H9 (cell line): ENCODE results near the gene ADAT2. TPM values are rescaled to one million over a fixed set of nuclear protein-coding genes. Genes with fewer than 3 reads are reported as not detected.

Experiments
- DNase-seq: peaks from one replicate; pipeline ENCODE4 v3.0.0-alpha.2; 2017
- H2AFZ ChIP-seq: one replicate; pipeline ENCODE4 v1.6.1; 2013; ENCODE audit warnings: mild to moderate bottlenecking, low read length, control low read depth, moderate library complexity
- H2AK5ac ChIP-seq: 2 replicates; pipeline ENCODE4 v1.6.1; 2013; ENCODE audit warnings: low read length, control low read depth, mixed read lengths; ENCODE audit not compliant: insufficient read length
- H2BK120ac ChIP-seq: one replicate; pipeline ENCODE4 v1.6.1; 2013; ENCODE audit warnings: low read depth, mild to moderate bottlenecking, low read length, control low read depth, inconsistent platforms; ENCODE audit not compliant: poor library complexity, severe bottlenecking
- H2BK12ac ChIP-seq: 2 replicates; pipeline ENCODE4 v1.6.1; 2013; ENCODE audit warnings: low read length, control low read depth, mixed read lengths, low read depth; ENCODE audit not compliant: insufficient read length
- H2BK15ac ChIP-seq: 2 replicates; pipeline ENCODE4 v1.6.1; 2013; ENCODE audit warnings: low read depth, low read length, control low read depth
- H2BK20ac ChIP-seq: one replicate; pipeline ENCODE4 v1.6.1; 2013; ENCODE audit warnings: low read depth, mild to moderate bottlenecking, low read length, control low read depth, inconsistent platforms; ENCODE audit not compliant: poor library complexity, severe bottlenecking
- H2BK5ac ChIP-seq: 2 replicates; pipeline ENCODE4 v1.6.1; 2013; ENCODE audit warnings: low read length, control low read depth, mixed read lengths; ENCODE audit not compliant: insufficient read length
- H3K14ac ChIP-seq: 2 replicates; pipeline ENCODE4 v1.6.1; 2013; ENCODE audit warnings: low read length, control low read depth; ENCODE audit not compliant: insufficient read depth
- H3K18ac ChIP-seq: 2 replicates; pipeline ENCODE4 v1.6.1; 2013; ENCODE audit warnings: low read depth, mild to moderate bottlenecking, mixed read lengths, low read length, control low read depth; ENCODE audit not compliant: insufficient read length
- H3K23ac ChIP-seq: 2 replicates; pipeline ENCODE4 v1.6.1; 2013; ENCODE audit warnings: low read length, control low read depth, mixed read lengths, low read depth; ENCODE audit not compliant: insufficient read length
- H3K23me2 ChIP-seq: 2 replicates; pipeline ENCODE4 v1.6.1; 2013; ENCODE audit warnings: low read depth, mild to moderate bottlenecking, mixed read lengths, low read length, control low read depth; ENCODE audit not compliant: insufficient read length, poor library complexity, severe bottlenecking
- H3K27ac ChIP-seq: 2 replicates; pipeline ENCODE4 v1.5.1; 2013; ENCODE audit warnings: low read length, control low read depth, mixed read lengths, low read depth; ENCODE audit not compliant: insufficient read length
- H3K27me3 ChIP-seq: 2 replicates; pipeline ENCODE4 v1.6.1; 2013; ENCODE audit warnings: low read length, control low read depth, inconsistent platforms; ENCODE audit not compliant: insufficient read depth
- H3K4ac ChIP-seq: 2 replicates; pipeline ENCODE4 v1.6.1; 2013; ENCODE audit warnings: low read depth, mild to moderate bottlenecking, control low read depth, inconsistent platforms, low read length, moderate library complexity
- H3K4me1 ChIP-seq: 2 replicates; pipeline ENCODE4 v1.6.1; 2013; ENCODE audit warnings: low read length, control low read depth, inconsistent platforms; ENCODE audit not compliant: insufficient read depth
- H3K4me2 ChIP-seq: 2 replicates; pipeline ENCODE4 v1.6.1; 2013; ENCODE audit warnings: low read length, control low read depth, mixed read lengths; ENCODE audit not compliant: insufficient read length, insufficient read depth
- H3K56ac ChIP-seq: 2 replicates; pipeline ENCODE4 v1.6.1; 2013; ENCODE audit warnings: low read depth, mild to moderate bottlenecking, mixed read lengths, low read length, control low read depth; ENCODE audit not compliant: insufficient read length
- H3K79me1 ChIP-seq: 2 replicates; pipeline ENCODE4 v1.6.1; 2013; ENCODE audit warnings: low read depth, mild to moderate bottlenecking, moderate library complexity, low read length, control low read depth, inconsistent platforms; ENCODE audit not compliant: insufficient read depth, poor library complexity, severe bottlenecking
- H3K79me2 ChIP-seq: 2 replicates; pipeline ENCODE4 v1.6.1; 2013; ENCODE audit warnings: low read length, control low read depth, inconsistent platforms; ENCODE audit not compliant: insufficient read depth
- H3K9ac ChIP-seq: 2 replicates; pipeline ENCODE4 v1.6.1; 2013; ENCODE audit warnings: low read length, control low read depth, mixed read lengths; ENCODE audit not compliant: insufficient read length; ENCODE audit errors: extremely low read depth
- H3K9me3 ChIP-seq: one replicate; pipeline ENCODE4 v1.6.1; 2013; ENCODE audit warnings: low read depth, low read length, inconsistent platforms; ENCODE audit not compliant: control insufficient read depth
- H3T11ph ChIP-seq: one replicate; pipeline ENCODE4 v1.6.1; 2013; ENCODE audit warnings: mild to moderate bottlenecking, low read length, control low read depth, inconsistent platforms
- H4K20me1 ChIP-seq: one replicate; pipeline ENCODE4 v1.6.1; 2013; ENCODE audit not compliant: control insufficient read depth, insufficient read length, insufficient read depth
- H4K5ac ChIP-seq: 2 replicates; pipeline ENCODE4 v1.6.1; 2013; ENCODE audit warnings: low read depth, mild to moderate bottlenecking, mixed read lengths, low read length, control low read depth; ENCODE audit not compliant: insufficient read length
- H4K8ac ChIP-seq: replicated peaks from 2 replicates; pipeline ENCODE4 v1.6.1; 2013; ENCODE audit warnings: low read length, control low read depth, mixed read lengths, low read depth; ENCODE audit not compliant: insufficient read length
- H4K91ac ChIP-seq: 2 replicates; pipeline ENCODE4 v1.6.1; 2013; ENCODE audit warnings: low read depth, mild to moderate bottlenecking, moderate library complexity, mixed read lengths, low read length, control low read depth; ENCODE audit not compliant: insufficient read length
- H3K27ac Mint-ChIP-seq, 3 experiments: 2 replicates in 2 of 3; 3 replicates in 1 of 3; pipeline ENCODE4 v1.8.0; 2020 to 2021; ENCODE audit warnings: mixed read lengths in 3 of 3, mild to moderate bottlenecking in 1 of 3, moderate library complexity in 1 of 3
- H3K27me3 Mint-ChIP-seq: 2 replicates; pipeline ENCODE4 v1.8.0; 2021; ENCODE audit warnings: low read depth, mild to moderate bottlenecking, moderate library complexity, mixed read lengths
- H3K36me3 Mint-ChIP-seq, 3 experiments: 2 replicates in 2 of 3; 3 replicates in 1 of 3; pipeline ENCODE4 v1.8.0; 2020 to 2021; ENCODE audit warnings: low read depth in 3 of 3, mixed read lengths in 3 of 3; ENCODE audit not compliant: insufficient read depth in 1 of 3
- H3K4me1 Mint-ChIP-seq, 2 experiments: 2 replicates each; pipeline ENCODE4 v1.8.0; 2020; ENCODE audit warnings: mixed read lengths in 2 of 2
- H3K4me3 Mint-ChIP-seq, 2 experiments: 2 replicates in 1 of 2; 3 replicates in 1 of 2; pipeline ENCODE4 v1.8.0; 2020 to 2021; ENCODE audit warnings: mild to moderate bottlenecking in 2 of 2, mixed read lengths in 2 of 2, moderate library complexity in 1 of 2
- H3K9me3 Mint-ChIP-seq, 2 experiments: 2 replicates in 1 of 2; 3 replicates in 1 of 2; pipeline ENCODE4 v1.8.0; 2020; ENCODE audit warnings: mild to moderate bottlenecking in 2 of 2, mixed read lengths in 2 of 2, moderate library complexity in 1 of 2
- CTCF ChIP-seq: fragments of 200-600 bp; sonication (generic); conservative IDR thresholded peaks from 3 replicates; pipeline ENCODE4 v1.8.0; 2021; ENCODE audit warnings: antibody characterized with exemption, mild to moderate bottlenecking
- WGBS: extraction: QIAGEN DNeasy Blood & Tissue Kit; methylation state at CpG from one replicate; pipeline ENCODE4 v1.1.7; 2013; ENCODE audit warnings: missing lambda C conversion rate, low lambda C conversion rate, mixed read lengths; ENCODE audit not compliant: insufficient read length; ENCODE audit errors: extremely low coverage; 5-methylcytosine and 5-hydroxymethylcytosine counted together
- total RNA-seq: library from RNA; stranded (reverse); gene quantifications from 2 replicates; pipeline ENCODE4 v1.2.1, GENCODE V29; 2021

ADAT2 gene
- total RNA-seq, 1 experiment from 2014 or later: 11.3 TPM

- Histone ChIP-seq H2BK20ac (no peak overlapping the region), H3K79me2 (0 out of 2 replicates have a peak, but pooled peaks cover 2% of the 10 kb centered on the region), H4K8ac (no peak overlapping the region), H3K9ac (no peak overlapping the region), H3T11ph (no peak overlapping the region), H4K20me1 (no peaks in the 10 kb centered on the region), H2AFZ (no peak overlapping the region), H3K27me3 (no peaks in the 10 kb centered on the region), H4K5ac (no peak overlapping the region), H3K23me2 (no peaks in the 10 kb centered on the region), H2AK5ac (no peak overlapping the region), H2BK15ac (no peak overlapping the region), H3K18ac (no peak overlapping the region), H3K9me3 (no peaks in the 10 kb centered on the region), H3K4ac (no peak overlapping the region), H3K23ac (no peak overlapping the region), H3K4me2 (no peak overlapping the region), H2BK5ac (no peak overlapping the region), H3K4me1 (no peaks in the 10 kb centered on the region), H3K56ac (no peak overlapping the region), H2BK12ac (no peak overlapping the region), H3K14ac (no peak overlapping the region), H4K91ac (no peak overlapping the region), H2BK120ac (no peak overlapping the region), H3K27ac (no peak overlapping the region), H3K79me1 (no peaks in the 10 kb centered on the region)
- peaks cover 9 to 39% (median 19%) of the 10 kb centered on the region in 3 experiments; a peak in 6 of 7 replicates for H3K36me3 Mint-ChIP-seq
- no peak for TF ChIP-seq CTCF
- H3K4me3 Mint-ChIP-seq: no peak overlapping the region
- no peaks in the 10 kb centered on the region for H3K27me3 Mint-ChIP-seq
- H3K4me1 Mint-ChIP-seq: peaks cover 10% of the 10 kb centered on the region in 2 experiments
- no peak for DNase-seq
- H3K9me3 Mint-ChIP-seq: no peaks in the 10 kb centered on the region
- WGBS: no CpG with 5 or more reads among the region's 2 CpGs
- no peak overlapping the region for H3K27ac Mint-ChIP-seq
Measured at GRCh38 chr6:143441010-143441409, 9.5 kb downstream of the ADAT2 start.
